Stimulated activated CD8-positive, alpha-beta memory T cell treated with anti-CD3 and anti-CD28 coated beads, Interleukin-15, amount 100 ng/mL, for 48 hours (primary cell): Measurements from ENCODE around the gene CR1L.
"Not testable (repeated sequence)": the region's sequence is repeated elsewhere in the genome, so short reads cannot be mapped to it uniquely, and the experiment has no call there.

Experiments
- DNase-seq, 2 donors: peaks; one replicate each; pipeline ENCODE4 v3.0.0-alpha.2; 2020; ENCODE audit warnings: low read depth in 2 of 2

The CR1L gene

GRCh38 chr1:207646171-207646570 lies 1.2 kb downstream of the CR1L start:
- DNase-seq = no peak

- no peak for DNase-seq
Observed at GRCh38 chr1:207646944-207647579, 2.1 kb downstream of the CR1L start.

GRCh38 chr1:207647671-207648333 lies 2.9 kb downstream of the CR1L start:
- no peak for DNase-seq

GRCh38 chr1:207648334-207649209 lies 3.6 kb downstream of the CR1L start:
- DNase-seq = no peak

GRCh38 chr1:207649210-207649753 lies 4.3 kb downstream of the CR1L start:
- no peak for DNase-seq

GRCh38 chr1:207649865-207650580 lies 5.1 kb downstream of the CR1L start:
- no peak for DNase-seq

- no peak for DNase-seq
Observed at GRCh38 chr1:207651583-207651982, 6.7 kb downstream of the CR1L start.

GRCh38 chr1:207654320-207654719 lies 9.4 kb downstream of the CR1L start:
- DNase-seq = no peak

GRCh38 chr1:207658408-207658807 lies 13.5 kb downstream of the CR1L start:
- no peak for DNase-seq

GRCh38 chr1:207658904-207659485 lies 14.1 kb downstream of the CR1L start:
- no peak for DNase-seq

GRCh38 chr1:207659545-207660153 lies 14.7 kb downstream of the CR1L start:
- no peak for DNase-seq

- DNase-seq = not testable (repeated sequence)
Observed at GRCh38 chr1:207661420-207661819, 16.5 kb downstream of the CR1L start.

- no peak for DNase-seq
Observed at GRCh38 chr1:207666342-207666741, 21.4 kb downstream of the CR1L start.

GRCh38 chr1:207669528-207670009 lies 24.6 kb downstream of the CR1L start:
- DNase-seq = no peak

- no peak for DNase-seq
Observed at GRCh38 chr1:207670192-207670591, 25.3 kb downstream of the CR1L start.

GRCh38 chr1:207670997-207671396 lies 26.1 kb downstream of the CR1L start:
- DNase-seq = no peak

GRCh38 chr1:207672522-207673130 lies 27.7 kb downstream of the CR1L start:
- no peak for DNase-seq

- DNase-seq = no peak
Observed at GRCh38 chr1:207673399-207673798, 28.5 kb downstream of the CR1L start.

GRCh38 chr1:207676153-207676552 lies 31.2 kb downstream of the CR1L start:
- DNase-seq = no peak
